Measurements from ENCODE around the gene MICB.
"Not testable (repeated sequence)": the region's sequence is repeated elsewhere in the genome, so short reads cannot be mapped to it uniquely, and the experiment has no call there.

DNA sequence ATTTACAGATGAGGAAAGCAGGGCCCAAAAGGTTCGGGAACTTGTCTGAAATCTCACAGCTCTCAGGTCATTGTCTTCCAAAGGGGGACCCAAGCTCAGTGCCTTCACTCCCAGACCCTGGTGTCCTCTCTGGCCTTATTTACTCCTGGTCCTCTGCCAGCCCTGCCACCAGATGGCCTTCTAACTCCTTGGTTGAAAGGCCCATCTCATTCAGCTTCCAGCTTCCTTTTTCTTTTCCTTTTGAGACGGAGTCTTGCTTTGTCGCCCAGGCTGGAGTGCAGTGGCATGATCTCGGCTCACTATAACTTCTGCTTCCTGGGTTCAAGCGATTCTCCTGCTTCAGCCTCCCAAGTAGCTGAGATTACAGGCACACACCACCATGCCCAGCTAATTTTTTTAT lies 53.4 kb downstream of the MICB start:
- not testable (repeated sequence) for TF ChIP-seq SUZ12 (IDR thresholded peaks at IDR 0.05); BHLHE40 (IDR thresholded peaks at IDR 0.05; ENCODE audit: borderline replicate concordance); SP1 (IDR thresholded peaks at IDR 0.05); L3MBTL2 (conservative IDR thresholded peaks at IDR 0.05); ARNT (IDR thresholded peaks at IDR 0.05); HDGF (IDR thresholded peaks at IDR 0.05; ENCODE audit: borderline replicate concordance); FOXA1 (IDR thresholded peaks at IDR 0.05)
